Measurements from ENCODE around the gene STX8. TPM values are rescaled to one million over a fixed set of nuclear protein-coding genes. Genes with fewer than 3 reads are reported as not detected.
"Not testable (repeated sequence)": the region's sequence is repeated elsewhere in the genome, so short reads cannot be mapped to it uniquely, and the experiment has no call there.

The STX8 gene
- total and polyA plus RNA-seq, 8 donors, result 26.9 to 37.4 (median 32.3) TPM

DNA sequence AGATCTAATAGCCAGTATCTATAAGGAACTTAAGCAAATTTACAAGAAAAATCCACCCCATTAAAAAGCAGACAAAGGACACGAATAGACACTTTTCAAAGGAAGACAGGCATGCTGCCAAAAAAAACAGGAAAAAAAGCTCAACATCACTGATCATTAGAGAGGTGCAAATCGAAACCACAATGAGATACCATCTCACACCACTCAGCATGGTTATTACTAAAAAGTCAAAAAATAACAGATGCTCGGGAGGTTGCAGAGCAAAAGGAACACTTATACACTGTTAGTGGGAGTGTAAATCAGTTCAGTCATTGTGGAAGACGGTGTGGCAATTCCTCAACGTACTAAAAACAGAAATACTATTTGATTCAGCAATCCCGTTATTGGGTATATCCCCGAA, 9.6 kb downstream of the STX8 start:
- no peak overlapping the region for H3K4me3 ChIP-seq
- no peaks in the 10 kb centered on the region for H3K36me3 ChIP-seq
- FAIRE-seq (no peak), ATAC-seq (no peak), DNase-seq (no peak)
- no peak overlapping the region for H3K27ac ChIP-seq
- intact Hi-C loops (cut with DNase I), result no loop called here
- 71 to 73% methylated on average over 7 of the region's 7 CpGs for WGBS, 2 donors
- H3K27me3 ChIP-seq, result no peaks in the 10 kb centered on the region
- H3K4me1 ChIP-seq, result no peaks in the 10 kb centered on the region
- TF ChIP-seq, protein P1, sequence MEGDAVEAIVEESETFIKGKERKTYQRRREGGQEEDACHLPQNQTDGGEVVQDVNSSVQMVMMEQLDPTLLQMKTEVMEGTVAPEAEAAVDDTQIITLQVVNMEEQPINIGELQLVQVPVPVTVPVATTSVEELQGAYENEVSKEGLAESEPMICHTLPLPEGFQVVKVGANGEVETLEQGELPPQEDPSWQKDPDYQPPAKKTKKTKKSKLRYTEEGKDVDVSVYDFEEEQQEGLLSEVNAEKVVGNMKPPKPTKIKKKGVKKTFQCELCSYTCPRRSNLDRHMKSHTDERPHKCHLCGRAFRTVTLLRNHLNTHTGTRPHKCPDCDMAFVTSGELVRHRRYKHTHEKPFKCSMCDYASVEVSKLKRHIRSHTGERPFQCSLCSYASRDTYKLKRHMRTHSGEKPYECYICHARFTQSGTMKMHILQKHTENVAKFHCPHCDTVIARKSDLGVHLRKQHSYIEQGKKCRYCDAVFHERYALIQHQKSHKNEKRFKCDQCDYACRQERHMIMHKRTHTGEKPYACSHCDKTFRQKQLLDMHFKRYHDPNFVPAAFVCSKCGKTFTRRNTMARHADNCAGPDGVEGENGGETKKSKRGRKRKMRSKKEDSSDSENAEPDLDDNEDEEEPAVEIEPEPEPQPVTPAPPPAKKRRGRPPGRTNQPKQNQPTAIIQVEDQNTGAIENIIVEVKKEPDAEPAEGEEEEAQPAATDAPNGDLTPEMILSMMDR (IDR thresholded peaks at IDR 0.05), result no peak
- H3K9me3 ChIP-seq, result no peaks in the 10 kb centered on the region

DNA sequence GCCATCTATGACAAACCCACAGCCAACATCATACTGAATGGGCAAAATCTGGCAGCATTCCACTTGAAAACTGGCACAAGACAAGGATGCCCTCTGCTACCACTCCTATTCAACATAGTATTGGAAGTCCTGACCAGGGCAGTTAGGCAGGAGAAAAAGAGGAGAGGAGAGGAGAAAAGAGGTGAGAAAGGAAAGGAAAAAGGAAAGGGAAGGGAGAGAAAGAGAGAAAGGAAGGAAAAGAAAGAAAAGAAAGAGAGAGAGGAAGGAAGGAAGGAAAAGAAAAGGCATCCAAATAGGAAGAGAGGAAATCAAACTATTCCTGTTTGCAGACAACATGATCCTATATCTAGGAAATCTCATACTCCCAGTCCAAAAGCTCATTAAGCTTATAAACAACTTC, 11.5 kb downstream of the STX8 start:
- DNase-seq, result no peak
- H3K4me3 ChIP-seq, result no peak overlapping the region
- H3K27me3 ChIP-seq, result no peaks in the 10 kb centered on the region
- TF ChIP-seq, protein P1 (IDR thresholded peaks at IDR 0.05), result no peak
- no peak for FAIRE-seq
- H3K36me3 ChIP-seq, result no peaks in the 10 kb centered on the region
- no peak overlapping the region for H3K27ac ChIP-seq
- intact Hi-C loops (cut with DNase I), result no loop called here
- no peak for ATAC-seq
- peaks cover 0 to 3% (median 0%) of the 10 kb centered on the region in 3 donors for H3K4me1 ChIP-seq
- H3K9me3 ChIP-seq, result no peaks in the 10 kb centered on the region

DNA sequence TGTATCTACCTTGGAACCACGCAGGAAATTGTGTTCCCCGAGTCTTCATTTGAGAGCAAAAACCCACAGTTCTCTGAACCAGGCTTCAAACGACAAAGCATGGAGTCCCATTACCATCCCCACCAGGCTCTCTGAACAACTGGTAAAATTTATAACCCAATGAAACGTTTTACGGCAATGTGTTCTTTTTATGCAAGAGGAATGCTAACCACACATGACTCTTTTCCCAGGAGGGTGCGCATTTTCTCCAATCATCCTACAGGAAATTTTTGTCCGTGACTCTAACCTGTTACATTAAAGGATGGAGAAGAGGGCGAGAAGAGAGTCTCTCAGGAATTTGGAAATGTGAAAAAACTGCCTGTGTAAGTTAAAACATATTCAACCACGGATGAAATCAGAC, 17.8 kb downstream of the STX8 start:
- DNase-seq (no peak), ATAC-seq (no peak), FAIRE-seq (no peak)
- no peak overlapping the region for H3K4me3 ChIP-seq
- H3K27me3 ChIP-seq, result no peaks in the 10 kb centered on the region
- intact Hi-C loops (cut with DNase I), result no loop called here
- H3K36me3 ChIP-seq, result no peaks in the 10 kb centered on the region
- H3K27ac ChIP-seq, result no peak overlapping the region
- WGBS, 2 donors, result 84 to 85% methylated on average over 9 of the region's 9 CpGs
- peaks cover 0 to 4% (median 0%) of the 10 kb centered on the region in 3 donors for H3K4me1 ChIP-seq
- TF ChIP-seq, protein P1 (IDR thresholded peaks at IDR 0.05), result no peak
- H3K9me3 ChIP-seq, result no peaks in the 10 kb centered on the region

DNA sequence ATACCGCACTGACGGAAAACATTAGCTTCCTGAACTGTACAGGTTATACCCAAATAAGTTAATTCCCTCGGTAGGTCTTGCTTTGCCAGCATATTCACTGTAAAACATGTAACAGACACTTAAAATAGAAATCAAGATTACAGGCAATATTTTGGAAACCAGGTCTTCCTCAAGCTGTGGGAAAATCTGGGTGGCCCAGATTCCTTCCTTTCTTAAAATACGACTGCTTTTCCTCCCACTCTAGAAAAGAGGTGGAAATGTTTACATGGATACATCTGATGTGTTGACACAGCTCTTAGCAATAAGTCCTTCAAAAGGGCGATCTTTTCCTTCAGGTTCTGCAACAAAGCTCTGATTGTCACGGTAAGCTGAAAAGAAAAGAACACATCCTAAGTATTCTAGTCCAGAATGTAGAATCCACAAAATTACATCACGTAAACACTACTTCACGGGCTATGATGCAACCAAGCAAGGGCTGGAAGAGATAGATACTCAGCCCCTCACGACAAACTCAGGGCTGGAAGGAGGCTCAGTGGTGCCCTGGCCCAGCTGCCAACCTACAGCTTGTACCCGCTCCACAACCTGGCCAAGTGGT, 18.4 kb downstream of the STX8 start:
- DNase-seq (no peak), ATAC-seq (no peak), FAIRE-seq (no peak)
- no peaks in the 10 kb centered on the region for H3K36me3 ChIP-seq
- H3K27me3 ChIP-seq, result no peaks in the 10 kb centered on the region
- intact Hi-C loops (cut with DNase I), result no loop called here
- H3K4me3 ChIP-seq, result no peak overlapping the region
- no peak overlapping the region for H3K27ac ChIP-seq
- TF ChIP-seq, protein P1 (IDR thresholded peaks at IDR 0.05), result no peak
- no peaks in the 10 kb centered on the region for H3K9me3 ChIP-seq
- 82 to 86% methylated on average over 10 of the region's 10 CpGs for WGBS, 2 donors
- H3K4me1 ChIP-seq, result peaks cover 0 to 4% (median 0%) of the 10 kb centered on the region in 3 donors

DNA sequence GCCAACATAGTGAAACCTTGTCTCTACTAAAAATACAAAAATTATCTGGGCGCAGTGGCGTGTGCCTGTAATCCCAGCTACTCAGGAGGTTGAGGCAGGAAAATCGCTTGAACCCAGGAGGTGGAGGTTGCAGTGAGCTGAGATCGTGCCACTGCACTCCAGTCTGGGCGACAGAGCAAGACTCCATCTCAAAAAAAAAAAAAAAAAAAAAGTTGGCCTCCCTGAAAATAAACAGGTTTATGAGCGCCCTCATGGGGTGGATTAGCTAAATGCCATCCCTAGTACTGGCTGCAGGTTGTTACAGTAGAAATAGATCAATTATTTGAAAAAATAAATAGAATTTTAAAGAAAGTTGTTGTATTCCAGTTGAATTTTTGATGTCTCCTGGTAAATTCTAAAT, 20.9 kb downstream of the STX8 start:
- ATAC-seq, result peak in 2 of 4 donors; percentile 56 to 62
- intact Hi-C loops (cut with DNase I); H3K4me3 ChIP-seq; H3K27ac ChIP-seq; FAIRE-seq; H3K9me3 ChIP-seq; H3K4me1 ChIP-seq; H3K27me3 ChIP-seq; H3K36me3 ChIP-seq: not testable (repeated sequence)
- TF ChIP-seq, protein P1 (IDR thresholded peaks at IDR 0.05), result peak in 1 of 4 donors; percentile 13
- WGBS, 2 donors, result 69 to 76% methylated on average over 6 of the region's 6 CpGs
- peak in 3 of 6 donors; percentile 19 to 40 (median 24) for DNase-seq
